Activated CD4-positive, alpha-beta T cell treated with anti-CD3 and anti-CD28 coated beads, Interleukin-2, Interleukin-4, amounts not matched to agents 100 ng/mL and 50 ng/mL, durations not matched to agents 16 hours and 8 hours (primary cell): ENCODE results near the gene MDGA2.

Experiments
- DNase-seq: peaks from one replicate; pipeline ENCODE4 v3.0.0-alpha.2; 2020; ENCODE audit warnings: low spot score

MDGA2 gene

DNA sequence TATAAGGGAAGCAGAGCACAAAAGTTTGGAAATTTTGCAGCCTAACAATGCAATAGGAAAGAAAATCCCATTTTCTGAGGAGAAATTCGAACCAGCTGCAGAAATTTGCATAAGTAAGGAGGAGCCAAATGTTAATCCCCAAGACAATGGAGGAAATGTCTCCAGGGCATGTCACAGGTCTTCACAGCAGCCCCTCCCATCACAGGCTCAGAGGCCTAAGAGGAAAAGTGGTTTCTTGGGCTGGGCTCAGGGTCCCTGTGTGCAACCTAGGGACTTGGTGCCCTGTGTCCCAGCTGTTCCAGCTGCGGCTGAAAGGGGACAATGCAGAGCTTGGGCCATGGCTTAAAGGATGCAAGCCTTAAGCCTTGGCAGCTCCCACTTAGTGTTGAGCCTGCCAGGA is 190.0 kb downstream of the MDGA2 start:
- DNase-seq: no peak

DNA sequence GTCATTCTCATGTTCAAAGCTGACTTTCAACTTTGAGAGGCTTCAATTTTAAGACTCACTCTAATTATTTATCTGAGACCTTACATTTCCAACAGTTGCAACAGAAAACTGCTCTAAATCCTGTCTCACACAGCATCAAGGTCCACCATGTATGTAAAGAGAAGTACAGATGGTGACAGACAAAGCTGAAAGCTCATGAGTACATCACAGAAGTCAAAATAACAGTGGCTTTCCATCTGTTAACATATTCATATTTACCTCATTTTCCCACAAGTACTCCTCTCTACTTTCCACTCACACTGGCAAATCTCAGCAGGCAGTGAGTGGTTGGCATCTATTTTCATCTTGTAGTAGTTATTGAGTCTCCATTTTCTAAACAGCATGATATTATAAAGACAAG is 192.0 kb downstream of the MDGA2 start:
- DNase-seq: no peak

DNA sequence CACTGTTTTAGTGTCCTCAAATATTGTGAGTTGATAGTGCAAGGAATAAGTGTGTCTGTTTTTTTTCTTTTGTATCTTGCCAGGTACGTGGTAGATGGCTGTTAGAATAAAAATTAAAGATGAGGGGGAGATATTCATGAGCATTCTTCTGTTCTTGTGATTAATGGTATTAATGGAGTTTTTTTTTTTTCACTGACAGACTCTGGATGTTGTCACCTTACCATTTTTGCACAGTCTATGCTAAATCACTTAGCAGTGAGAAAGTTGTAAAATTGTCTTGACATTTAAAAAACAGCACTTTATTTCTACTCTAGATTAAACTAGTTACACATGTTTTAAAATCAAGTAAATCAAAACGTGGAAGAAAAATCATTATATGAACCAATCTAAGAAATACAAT is 204.3 kb downstream of the MDGA2 start:
- DNase-seq: no peak

DNA sequence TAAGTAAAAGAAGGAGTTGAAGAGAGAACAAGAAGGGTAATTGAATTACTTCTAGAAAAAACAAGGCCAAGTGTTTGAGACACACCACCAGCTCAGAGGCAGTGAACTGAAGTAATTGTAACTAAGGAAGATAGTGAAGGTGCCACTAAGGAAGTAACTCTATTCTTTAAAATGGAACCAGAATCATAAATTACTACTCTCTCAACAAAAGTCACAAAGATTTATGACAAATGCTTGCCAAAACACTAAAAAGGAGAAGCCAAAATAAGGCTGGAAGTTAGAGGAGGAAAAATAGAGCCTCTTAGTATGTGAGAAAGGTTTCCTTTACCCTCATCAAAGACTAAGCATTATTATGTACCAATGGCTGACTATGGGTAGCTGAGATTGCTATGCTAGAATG is 208.5 kb downstream of the MDGA2 start:
- no peak for DNase-seq

DNA sequence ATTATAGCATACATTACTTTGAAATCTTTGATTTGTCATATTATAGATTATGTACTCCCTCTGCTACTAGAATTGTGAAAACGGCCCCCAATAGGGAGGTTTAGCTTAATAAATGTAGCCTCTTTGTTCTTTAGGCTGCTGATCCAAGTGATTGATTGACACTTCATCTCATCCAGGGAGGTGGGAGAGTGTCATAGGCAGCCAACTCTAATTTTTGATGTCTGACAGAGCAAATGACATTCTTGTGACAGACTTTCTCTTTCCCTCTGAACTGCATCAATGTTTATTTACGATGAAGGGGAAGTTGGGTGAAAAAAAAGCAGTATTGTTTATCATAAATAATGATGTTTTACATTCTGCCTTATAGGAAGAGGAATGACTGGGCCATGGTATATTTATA is 221.4 kb downstream of the MDGA2 start:
- no peak for DNase-seq

DNA sequence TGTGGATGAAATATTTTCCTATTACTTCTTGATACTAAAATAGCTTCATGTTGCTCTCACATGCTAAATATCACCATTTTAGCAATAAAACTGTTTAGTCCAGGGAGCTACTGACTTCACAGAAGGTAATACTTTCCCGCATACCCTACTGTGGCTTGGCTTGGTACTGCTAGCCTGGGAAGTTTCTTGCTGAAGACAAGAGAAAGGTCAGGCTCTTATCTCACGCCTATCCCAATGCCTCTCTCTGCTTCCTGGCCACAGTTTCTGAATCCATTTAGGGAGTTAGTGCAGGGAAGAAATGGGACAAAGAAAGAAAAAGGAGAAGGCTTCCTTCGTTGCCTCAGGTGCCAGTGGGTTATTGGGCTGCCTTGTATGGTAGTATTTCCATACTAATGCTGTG is 228.3 kb downstream of the MDGA2 start:
- DNase-seq: no peak

DNA sequence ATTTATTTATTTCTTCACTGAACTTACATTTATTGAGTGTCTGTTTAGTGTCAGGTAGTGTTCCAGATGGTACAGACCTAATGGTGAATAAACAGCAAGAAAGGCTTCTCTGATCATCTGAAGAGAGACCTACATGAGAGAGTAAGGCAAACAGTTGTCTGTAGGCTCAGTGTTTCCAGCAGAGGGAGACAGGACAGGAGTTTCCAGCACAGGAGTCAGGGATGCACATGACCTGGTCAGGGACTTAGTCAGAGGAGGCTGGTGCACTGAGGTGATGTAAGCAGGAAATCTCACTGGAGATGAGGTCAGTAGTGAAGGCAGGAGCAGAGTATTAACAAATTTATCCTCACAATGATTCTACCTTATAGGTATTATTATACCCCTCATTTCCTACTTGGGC is 233.2 kb downstream of the MDGA2 start:
- no peak for DNase-seq

DNA sequence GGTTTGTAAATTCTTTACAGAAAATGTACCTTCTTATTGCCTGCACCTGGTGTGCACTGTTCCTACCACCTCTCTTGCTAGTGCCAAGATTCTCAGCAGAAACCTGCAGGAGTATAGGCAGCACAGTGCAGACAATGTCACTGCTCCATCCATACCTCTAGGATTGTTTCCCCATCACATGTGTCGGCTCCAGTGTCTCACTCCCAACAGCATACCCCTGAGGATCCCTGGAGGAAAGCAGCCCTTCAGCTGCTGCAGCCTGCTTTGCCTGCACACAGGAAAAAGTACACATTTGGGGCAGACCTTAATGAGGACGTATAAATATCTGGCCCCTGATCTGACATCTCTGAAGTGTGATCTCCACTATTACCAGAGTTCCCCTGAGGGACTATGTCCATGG is 235.5 kb downstream of the MDGA2 start:
- no peak for DNase-seq

DNA sequence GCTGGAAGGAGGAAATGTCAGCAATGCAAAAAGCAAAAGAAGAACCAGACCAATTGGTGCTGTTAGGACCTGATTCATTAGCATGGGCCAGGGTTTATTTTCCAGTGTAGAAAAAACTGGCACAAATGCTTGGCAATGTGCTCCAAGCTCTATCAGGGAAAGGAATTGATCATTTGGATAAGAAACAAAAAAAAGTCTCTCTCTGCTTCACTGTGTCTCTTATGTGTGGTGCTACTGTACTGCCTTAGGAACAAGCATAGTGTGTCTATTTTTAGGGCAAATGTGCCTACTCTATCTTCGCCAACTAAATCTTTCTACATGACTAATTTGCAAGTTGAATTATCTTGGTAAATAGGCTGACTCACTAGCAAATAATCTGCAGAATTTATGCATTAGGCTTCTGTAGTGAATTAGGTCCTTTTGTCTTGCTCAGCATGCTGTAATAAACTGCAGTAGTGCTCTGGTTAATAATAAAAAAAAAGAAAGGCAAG is 236.7 kb downstream of the MDGA2 start:
- no peak for DNase-seq

DNA sequence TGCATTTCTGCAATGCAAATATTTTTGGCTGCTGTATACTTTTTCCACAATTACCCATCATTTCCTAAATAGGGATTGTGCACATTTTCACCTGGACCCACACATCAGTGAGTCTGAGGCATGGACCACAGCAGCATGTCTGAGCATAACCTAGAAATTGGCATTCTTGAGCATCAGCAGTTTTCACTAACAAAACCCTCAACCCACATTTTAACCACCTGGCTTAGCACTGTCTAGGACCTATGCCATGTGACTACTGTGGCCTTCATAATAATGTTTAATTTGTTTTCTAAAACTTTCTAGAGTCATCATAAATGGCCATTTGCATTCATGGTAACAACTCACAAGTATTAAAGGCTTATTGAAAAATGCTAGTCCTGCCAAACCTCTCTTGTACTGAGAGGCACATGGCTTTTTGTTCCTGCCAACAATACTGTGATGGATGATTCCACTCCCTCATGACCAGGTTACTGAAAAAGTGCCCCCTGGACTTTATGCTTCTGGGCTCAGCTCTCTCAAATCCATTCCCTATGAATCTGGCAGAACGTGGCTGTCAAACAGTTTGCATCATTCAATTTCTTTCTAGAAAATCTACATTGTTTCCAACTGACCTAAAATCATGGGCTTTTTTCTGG is 240.0 kb downstream of the MDGA2 start:
- DNase-seq: no peak

DNA sequence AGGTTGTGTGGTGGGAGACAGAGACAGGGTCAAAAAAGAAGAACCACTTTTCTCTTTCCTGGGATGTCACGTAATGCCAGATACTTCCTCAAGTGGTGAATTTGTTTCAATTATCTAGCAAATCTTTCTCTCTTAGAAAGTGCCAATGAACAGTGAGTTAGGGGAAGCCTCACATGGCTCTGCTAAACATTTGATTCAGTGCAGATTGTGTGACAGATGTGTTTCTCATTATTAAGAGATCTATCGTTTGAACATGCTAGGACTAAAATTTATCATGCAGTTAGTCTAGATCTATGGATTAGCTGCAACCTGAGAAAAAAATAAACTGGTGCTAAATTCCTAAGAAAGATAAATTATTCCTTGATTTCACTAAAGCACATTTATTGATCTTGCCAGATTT is 247.8 kb downstream of the MDGA2 start:
- DNase-seq: no peak

DNA sequence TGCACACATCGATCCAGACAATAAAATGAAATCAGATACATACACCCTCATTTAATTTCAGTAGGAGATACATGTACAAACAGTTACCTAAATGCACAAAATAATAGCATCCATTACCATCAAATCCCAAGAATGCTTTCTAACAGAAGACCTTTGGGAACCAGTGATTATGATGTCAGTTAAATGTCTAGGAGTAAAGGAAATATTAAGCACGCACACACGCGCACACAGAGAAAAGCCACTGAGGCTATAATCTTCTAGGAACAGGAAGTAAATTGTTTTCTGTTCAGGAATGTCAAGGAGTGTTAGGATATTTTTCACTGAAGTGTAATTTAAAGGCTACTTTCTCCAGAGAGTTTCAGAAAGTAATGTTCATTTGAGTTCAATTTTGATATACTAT is 250.1 kb downstream of the MDGA2 start:
- no peak for DNase-seq

DNA sequence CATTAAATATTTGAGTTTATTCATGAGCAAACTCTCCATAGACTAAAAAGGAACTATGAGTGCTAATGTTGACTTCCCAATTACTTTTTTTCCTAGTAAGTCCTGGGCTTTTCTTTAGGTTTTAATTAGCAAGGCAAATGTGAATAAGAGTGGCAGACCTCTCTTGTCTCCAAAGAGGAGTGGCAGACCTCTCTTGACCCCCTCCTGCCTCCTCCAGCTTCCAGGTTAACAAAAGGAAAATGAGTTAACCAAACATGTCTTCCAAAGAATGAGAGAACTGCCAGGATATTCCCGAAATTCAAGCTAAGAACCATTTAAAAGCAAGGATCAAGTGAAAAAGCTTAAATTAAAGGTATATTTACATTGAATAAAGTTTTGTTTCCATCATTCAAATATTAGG is 253.2 kb downstream of the MDGA2 start:
- DNase-seq: no peak

DNA sequence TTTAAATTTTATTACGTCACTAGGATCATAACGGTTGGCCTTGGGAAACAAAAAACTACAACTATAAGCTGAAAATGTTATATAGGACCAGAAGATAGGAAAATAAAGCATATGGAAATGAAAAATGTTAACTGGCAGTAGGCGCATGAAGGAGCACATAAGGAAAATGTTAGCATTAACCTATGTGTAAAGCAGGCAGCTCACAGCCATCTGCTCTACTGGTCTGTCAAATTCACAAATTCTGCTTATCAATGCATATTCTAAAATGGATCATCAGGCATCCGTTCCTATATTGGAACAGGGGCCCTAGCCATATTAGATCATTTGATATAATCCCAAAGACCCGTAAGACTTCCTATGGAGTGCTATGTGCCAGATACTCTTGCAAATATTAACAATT is 263.9 kb downstream of the MDGA2 start:
- no peak for DNase-seq

DNA sequence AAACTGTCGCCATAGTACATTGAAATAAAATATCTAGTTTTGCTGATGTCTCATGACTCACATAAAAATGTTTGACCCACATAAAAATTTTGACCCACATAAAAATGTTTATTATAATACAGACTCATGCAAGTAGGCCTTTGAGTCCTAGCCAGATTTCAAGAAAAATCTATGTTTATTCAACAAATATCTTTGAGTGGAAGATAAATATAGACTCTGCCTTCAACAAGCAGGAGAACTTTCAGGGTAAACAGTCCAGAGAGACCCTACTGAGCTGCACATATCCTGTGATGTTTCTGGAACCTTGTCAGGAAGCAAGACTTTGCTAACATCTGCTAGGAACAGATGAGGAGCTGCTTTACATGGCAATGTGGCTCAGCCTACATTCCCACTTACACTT is 283.1 kb downstream of the MDGA2 start:
- no peak for DNase-seq

DNA sequence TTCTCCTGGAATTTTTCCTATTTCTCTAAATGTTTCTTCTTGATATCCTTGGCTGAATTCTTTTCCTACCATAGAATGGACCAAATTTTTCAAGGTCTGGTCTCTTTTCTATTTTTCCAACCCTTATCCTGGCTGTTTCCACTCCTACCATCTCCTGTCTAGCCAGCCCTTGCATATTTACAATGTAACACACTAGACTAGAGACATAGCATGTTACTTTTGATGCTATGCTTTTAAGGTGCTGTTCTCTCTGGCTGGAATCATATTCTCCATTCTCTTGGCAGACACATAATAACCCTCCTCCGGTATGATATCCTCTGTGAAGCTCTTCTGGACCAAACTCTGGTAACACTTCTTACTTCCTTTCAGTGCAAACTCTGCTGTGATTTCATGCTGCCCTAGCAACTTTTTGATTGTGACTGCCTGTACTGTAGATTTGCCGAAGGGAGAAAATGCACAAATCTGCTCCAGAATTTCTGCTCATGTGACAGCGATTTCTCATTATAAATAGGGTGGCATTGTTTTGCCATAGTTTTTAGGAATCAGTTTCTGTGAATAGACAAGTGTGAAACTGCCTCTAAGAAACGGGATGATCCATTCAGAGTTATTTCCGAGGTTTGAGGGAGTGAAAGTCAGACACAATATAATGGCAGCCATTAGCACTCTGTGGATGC is 284.4 kb downstream of the MDGA2 start:
- DNase-seq: no peak

DNA sequence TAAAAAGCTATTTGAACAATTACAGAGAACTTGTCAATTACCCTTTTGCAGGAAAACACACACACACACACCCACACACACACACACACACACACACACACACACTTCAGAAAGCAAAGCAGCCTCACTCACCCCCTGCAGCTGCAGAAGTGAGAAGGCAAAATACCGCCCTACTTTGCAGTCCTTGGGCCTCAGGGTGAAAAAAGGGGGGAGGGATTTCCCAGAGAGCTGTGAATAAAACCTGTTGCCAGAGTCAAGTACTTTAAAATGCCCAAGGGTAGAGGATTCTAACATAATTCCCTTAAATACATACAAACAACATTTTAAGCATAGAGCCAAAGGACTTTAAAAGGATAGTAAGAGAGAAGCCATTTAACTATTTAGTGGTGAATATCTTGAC is 285.9 kb downstream of the MDGA2 start:
- DNase-seq: no peak

DNA sequence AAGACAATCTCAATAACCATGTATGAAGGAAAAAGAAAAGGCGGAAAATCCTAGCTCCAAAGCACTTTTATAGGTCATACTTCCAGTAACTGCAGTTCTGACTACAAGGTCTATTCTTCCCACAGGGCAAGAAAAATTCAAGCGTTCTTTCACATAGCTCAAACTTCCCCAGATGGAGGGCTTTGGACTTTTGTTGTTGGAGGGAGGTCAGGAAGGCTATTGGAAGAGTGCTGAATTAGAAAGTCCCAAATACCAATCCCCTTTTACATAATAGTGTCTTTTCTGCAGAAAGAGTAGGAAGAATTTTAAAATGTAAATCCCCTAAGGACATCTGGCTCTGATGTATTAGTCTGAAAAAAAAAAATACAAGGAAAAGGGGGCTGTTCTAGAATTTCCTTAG is 309.4 kb downstream of the MDGA2 start:
- no peak for DNase-seq

DNA sequence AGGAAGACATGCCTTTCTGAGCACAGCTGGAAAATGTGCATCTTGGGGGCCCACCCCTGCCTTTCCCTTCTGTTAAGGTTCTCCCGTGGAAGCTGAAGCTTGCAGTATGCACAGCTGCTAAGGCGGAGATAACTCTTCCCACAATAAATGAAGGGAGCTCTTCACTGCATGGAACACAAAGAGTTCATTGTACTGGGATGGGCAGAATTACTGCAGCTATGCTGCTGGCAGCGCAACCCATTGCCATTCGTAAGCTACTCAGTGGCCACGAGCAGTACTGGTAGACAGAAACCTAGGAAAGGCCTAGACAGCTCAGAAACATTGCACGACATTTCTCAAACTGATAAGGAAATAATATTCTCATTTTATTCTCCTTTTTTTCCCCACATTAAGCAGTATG is 310.2 kb downstream of the MDGA2 start:
- DNase-seq: no peak

DNA sequence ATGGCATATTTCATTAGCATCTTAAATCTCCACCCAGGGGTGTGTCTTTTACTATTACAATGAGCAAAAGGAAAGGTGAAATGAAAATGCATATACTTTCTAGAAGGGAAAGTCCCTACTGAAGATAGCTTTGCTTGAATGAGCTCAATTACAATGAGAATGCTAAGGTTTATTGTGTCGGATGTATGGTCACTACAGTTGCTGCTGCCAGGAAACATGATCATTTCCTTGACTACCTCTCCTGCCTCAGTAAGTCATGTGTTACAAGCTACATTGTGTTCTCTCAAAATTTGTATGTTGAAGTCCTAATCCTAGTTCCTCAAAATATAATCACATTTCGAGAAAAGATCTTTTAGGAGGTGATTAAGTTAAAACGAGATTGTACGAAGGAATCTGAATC is 322.2 kb downstream of the MDGA2 start:
- no peak for DNase-seq

DNA sequence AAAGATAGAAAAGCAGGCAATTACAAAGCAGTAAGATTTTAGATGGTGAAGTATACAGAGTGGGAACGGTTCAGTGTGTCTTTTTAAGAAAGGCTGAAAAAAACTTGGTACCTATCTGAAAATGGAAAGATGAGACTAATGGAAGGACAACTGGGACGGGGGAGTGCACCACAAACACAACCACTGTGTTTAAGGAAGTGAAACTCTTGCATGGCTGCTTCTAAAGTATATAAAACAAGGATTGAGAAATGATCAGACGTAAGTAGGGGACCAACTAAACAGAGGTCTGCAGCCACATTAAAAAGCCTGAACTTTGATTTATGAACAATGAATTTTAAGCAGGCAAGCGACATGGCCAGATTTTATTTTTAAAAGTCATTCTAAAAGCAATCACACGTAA is 328.6 kb downstream of the MDGA2 start:
- no peak for DNase-seq

DNA sequence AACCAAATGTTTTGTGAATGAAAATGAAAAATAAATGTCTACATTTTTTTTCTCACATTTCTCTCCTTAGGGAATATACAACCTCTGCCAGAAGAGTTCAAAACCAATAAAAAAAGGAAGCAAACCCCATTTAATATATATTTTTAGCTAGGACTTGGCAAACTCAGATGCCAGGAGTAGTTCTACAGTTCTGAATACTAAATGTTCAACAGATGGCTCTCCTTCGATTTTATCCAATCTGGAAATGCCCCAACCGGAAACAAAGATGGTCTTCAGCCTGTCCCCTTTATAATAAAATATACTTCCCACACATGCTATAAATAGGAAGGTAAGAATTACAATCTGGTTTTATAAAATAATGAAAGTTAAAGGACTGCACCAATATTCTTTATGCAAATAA is 330.4 kb downstream of the MDGA2 start:
- DNase-seq: no peak

DNA sequence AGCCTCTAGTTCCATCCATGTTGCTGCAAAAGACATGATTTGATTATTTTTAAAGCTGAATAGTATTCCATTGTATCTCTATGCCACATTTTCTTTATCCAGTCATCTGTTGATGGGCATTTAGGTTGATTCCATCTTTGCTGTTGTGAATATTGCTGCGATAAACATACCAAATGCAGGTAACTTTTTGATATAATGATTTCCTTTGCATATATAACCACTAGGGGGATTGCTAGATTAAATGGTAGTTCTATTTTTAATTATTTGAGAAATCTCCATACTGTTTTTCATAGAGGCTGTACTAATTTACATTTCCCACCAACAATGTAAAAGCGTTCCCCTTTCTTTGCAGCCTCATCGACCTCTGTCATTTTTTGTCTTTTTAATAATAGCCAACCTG is 342.5 kb downstream of the MDGA2 start:
- no peak for DNase-seq

DNA sequence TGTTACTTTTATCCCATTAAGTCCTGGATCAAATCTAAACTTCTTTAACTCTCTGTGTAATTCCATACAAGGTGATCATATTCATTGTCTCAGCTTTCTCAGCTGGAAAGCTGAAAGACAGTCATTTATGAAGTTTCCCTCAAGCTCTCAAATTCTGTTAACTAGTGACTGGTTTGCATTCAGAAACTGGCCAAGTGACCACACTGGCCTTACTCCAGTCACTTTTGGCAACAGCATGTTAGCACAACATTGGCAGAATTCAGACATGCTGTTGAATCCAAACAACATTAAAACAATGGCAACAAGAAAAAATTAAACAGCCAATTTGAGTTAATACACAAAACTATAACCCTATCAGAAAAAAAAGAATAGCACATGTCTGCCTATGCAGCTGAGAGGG is 343.3 kb downstream of the MDGA2 start:
- DNase-seq: no peak
